SK-N-SH (cell line): ENCODE measurements around the gene SFN. TPM values are rescaled to one million over a fixed set of nuclear protein-coding genes. Genes with fewer than 3 reads are reported as not detected.

ENCODE experiments used
- CTCF ChIA-PET: fragments of 300-600, 350-600 bp; formaldehyde crosslinking; extraction: SDS; loops from one replicate; lab custom pipeline; 2021; lab: Yijun Ruan, JAX
- POLR2A ChIA-PET: fragments of 350-600 bp; sonication (Branson Sonifier 250); formaldehyde crosslinking; extraction: SDS; loops from one replicate; lab custom pipeline; 2020; ENCODE audit warnings: antibody characterized with exemption, inconsistent platforms; lab: Yijun Ruan, JAX
- DNase-seq: peaks from one replicate; pipeline ENCODE4 v3.0.0; 2012
- H2AFZ ChIP-seq: fragments of 200-600 bp; sonication (generic); 2 replicates; pipeline ENCODE4 v1.8.1; 2016; ENCODE audit warnings: antibody characterized with exemption, mild to moderate bottlenecking, low read depth
- H3F3A ChIP-seq: fragments of 200-600 bp; sonication (generic); replicated peaks from 2 replicates; pipeline ENCODE3; 2016; ENCODE audit warnings: antibody characterized with exemption, mild to moderate bottlenecking; ENCODE audit not compliant: insufficient read depth
- H3K27ac ChIP-seq, 2 experiments: fragments of 200-500 bp in 1 of 2; fragments of 200-600 bp in 1 of 2; sonication (Bioruptor generic) in 1 of 2; sonication (generic), shearing (Covaris generic) in 1 of 2; 2 replicates each; pipeline versions ENCODE4 v1.5.1 to v1.6.1; 2014 to 2016; ENCODE audit warnings: low read depth in 2 of 2, inconsistent platforms in 1 of 2, low read length in 1 of 2, mild to moderate bottlenecking in 1 of 2, mixed read lengths in 1 of 2
- H3K27me3 ChIP-seq: fragments of 200-600 bp; sonication (generic), shearing (Covaris generic); 2 replicates; pipeline ENCODE4 v1.6.1; 2016; ENCODE audit warnings: mixed run types; ENCODE audit not compliant: insufficient read depth
- H3K36me3 ChIP-seq, 2 experiments: fragments of 200-500 bp in 1 of 2; fragments of 200-600 bp in 1 of 2; sonication (Bioruptor generic) in 1 of 2; sonication (generic) in 1 of 2; replicated peaks in 1 of 2; 2 replicates each; pipeline versions ENCODE3 to v1.5.1; 2014 to 2016; ENCODE audit warnings: low read length in 1 of 2, mild to moderate bottlenecking in 1 of 2; ENCODE audit not compliant: insufficient read depth in 2 of 2, control insufficient read depth in 1 of 2
- H3K4me1 ChIP-seq, 2 experiments: fragments of 200-500 bp in 1 of 2; fragments of 200-600 bp in 1 of 2; sonication (Bioruptor generic) in 1 of 2; sonication (generic), shearing (Covaris generic) in 1 of 2; 2 replicates each; pipeline versions ENCODE4 v1.5.1 to v1.6.1; 2014 to 2016; ENCODE audit warnings: low read depth in 1 of 2, low read length in 1 of 2, mixed run types in 1 of 2; ENCODE audit not compliant: insufficient read depth in 2 of 2, control insufficient read depth in 1 of 2
- H3K4me2 ChIP-seq: fragments of 200-600 bp; sonication (generic), shearing (Covaris generic); 2 replicates; pipeline ENCODE4 v1.6.1; 2017; ENCODE audit warnings: mixed run types
- H3K4me3 ChIP-seq, 2 experiments: fragments of 200-500 bp in 1 of 2; fragments of 200-600 bp in 1 of 2; sonication (Bioruptor generic) in 1 of 2; sonication (generic), shearing (Covaris generic) in 1 of 2; 2 replicates each; pipeline versions ENCODE4 v1.5.1 to v1.8.1; 2014 to 2016; ENCODE audit warnings: low read depth in 2 of 2, inconsistent platforms in 1 of 2, low read length in 1 of 2, mild to moderate bottlenecking in 1 of 2, mixed read lengths in 1 of 2, moderate library complexity in 1 of 2
- H3K79me2 ChIP-seq: fragments of 200-600 bp; sonication (generic); 2 replicates; pipeline ENCODE4 v1.8.1; 2017; ENCODE audit warnings: mild to moderate bottlenecking; ENCODE audit not compliant: insufficient read depth
- H3K9ac ChIP-seq: fragments of 200-600 bp; sonication (generic); 2 replicates; pipeline ENCODE4 v1.6.1; 2017; ENCODE audit warnings: mixed run types
- H3K9me2 ChIP-seq: fragments of 200-600 bp; sonication (generic); 2 replicates; pipeline ENCODE4 v1.6.1; 2017; ENCODE audit warnings: mixed run types
- H3K9me3 ChIP-seq: fragments of 200-600 bp; sonication (generic); 2 replicates; pipeline ENCODE4 v1.6.1; 2017; ENCODE audit warnings: mixed run types, mild to moderate bottlenecking, moderate library complexity
- H4K20me1 ChIP-seq: fragments of 200-600 bp; sonication (generic); 2 replicates; pipeline ENCODE4 v1.6.1; 2017; ENCODE audit warnings: mild to moderate bottlenecking, mixed run types; ENCODE audit not compliant: insufficient read depth
- CHD2 ChIP-seq: fragments of 150-350 bp; IDR thresholded peaks from 2 replicates; pipeline ENCODE4 v1.6.1; 2018; ENCODE audit warnings: low read length; ENCODE audit not compliant: partially characterized antibody
- CTCF ChIP-seq: fragments of 200-600 bp; sonication (generic); IDR thresholded peaks from 2 replicates; pipeline ENCODE4 v1.6.1; 2017; ENCODE audit warnings: antibody characterized with exemption, mild to moderate bottlenecking, moderate library complexity
- ELF1 ChIP-seq: IDR thresholded peaks from 2 replicates; pipeline ENCODE4 v1.4.0; 2012
- EZH2phosphoT487 ChIP-seq: fragments of 200-600 bp; sonication (generic); IDR thresholded peaks from 2 replicates; pipeline ENCODE4 v1.6.1; 2017; ENCODE audit warnings: low read depth, mixed run types, mild to moderate bottlenecking, antibody characterized with exemption, moderate library complexity, borderline replicate concordance
- FOSL2 ChIP-seq: IDR thresholded peaks from 2 replicates; pipeline ENCODE4 v1.4.0; 2012; ENCODE audit warnings: low read depth, mild to moderate bottlenecking, moderate library complexity, borderline replicate concordance
- FOXM1 ChIP-seq: IDR thresholded peaks from 2 replicates; pipeline ENCODE4 v1.4.0; 2012; ENCODE audit warnings: low read depth, mild to moderate bottlenecking
- GATA2 ChIP-seq: sonication (generic); formaldehyde crosslinking; IDR thresholded peaks from 2 replicates; pipeline ENCODE4 v1.5.0; 2020; ENCODE audit warnings: mild to moderate bottlenecking, missing genetic modification reagents
- IRF3 ChIP-seq: fragments of 150-350 bp; IDR thresholded peaks from 2 replicates; pipeline ENCODE4 v1.6.1; 2016; ENCODE audit warnings: mild to moderate bottlenecking, low read depth, low read length
- MAX ChIP-seq: IDR thresholded peaks from 2 replicates; pipeline ENCODE4 v1.4.0; 2012; ENCODE audit warnings: low read depth
- MEF2A ChIP-seq: IDR thresholded peaks from 2 replicates; pipeline ENCODE4 v1.4.0; 2012; ENCODE audit warnings: low read depth, borderline replicate concordance
- MXI1 ChIP-seq: IDR thresholded peaks from 2 replicates; pipeline ENCODE4 v1.6.1; 2012; ENCODE audit warnings: mild to moderate bottlenecking, low read depth, low read length, improper control_type of control experiment
- NFIC ChIP-seq: IDR thresholded peaks from 2 replicates; pipeline ENCODE4 v1.4.0; 2012; ENCODE audit warnings: borderline replicate concordance
- PBX3 ChIP-seq: IDR thresholded peaks from 2 replicates; pipeline ENCODE4; 2012
- POLR2AphosphoS5 ChIP-seq: IDR thresholded peaks from 2 replicates; pipeline ENCODE4 v1.6.1; 2012; ENCODE audit warnings: low read depth, low read length
- RAD21 ChIP-seq: IDR thresholded peaks from 2 replicates; pipeline ENCODE4 v1.6.1; 2012; ENCODE audit warnings: mild to moderate bottlenecking, low read length
- RFX5 ChIP-seq: IDR thresholded peaks from 2 replicates; pipeline ENCODE4 v1.6.1; 2012; ENCODE audit warnings: mild to moderate bottlenecking, improper control_type of control experiment, low read length
- RXRA ChIP-seq: IDR thresholded peaks from 2 replicates; pipeline ENCODE4 v1.4.0; 2012; ENCODE audit warnings: low read depth, mild to moderate bottlenecking, borderline replicate concordance
- SIN3A ChIP-seq: IDR thresholded peaks from 2 replicates; pipeline ENCODE4 v1.6.1; 2012; ENCODE audit warnings: low read depth, mild to moderate bottlenecking, low read length, moderate library complexity, borderline replicate concordance
- SMC3 ChIP-seq: IDR thresholded peaks from 2 replicates; pipeline ENCODE4 v1.6.1; 2012; ENCODE audit warnings: low read depth, low read length, improper control_type of control experiment
- TAF1 ChIP-seq: IDR thresholded peaks from 2 replicates; pipeline ENCODE4 v1.6.1; 2012; ENCODE audit warnings: low read depth, mild to moderate bottlenecking, low read length, moderate library complexity, borderline replicate concordance
- TCF12 ChIP-seq: IDR thresholded peaks from 2 replicates; pipeline ENCODE4 v1.4.0; 2012
- WGBS: methylation state at CpG from one replicate; pipeline ENCODE4 v1.1.6; 2017; ENCODE audit warnings: low lambda C conversion rate; 5-methylcytosine and 5-hydroxymethylcytosine counted together
- polyA plus RNA-seq, 3 experiments: library from polyadenylated mRNA; depleted of rRNA; stranded (reverse); fragments of >200 nt; gene quantifications; 2 replicates each; pipeline ENCODE4 v1.2.3, GENCODE V29; 2012

The SFN gene
- polyA plus RNA-seq, 1 of the 3 experiments (the other 2 are of a cell fraction): 0.18 TPM

- Histone ChIP-seq H3K9ac (no peak overlapping the region), H3K9me2 (no peaks in the 10 kb centered on the region), H2AFZ (no peak overlapping the region), H3K9me3 (no peaks in the 10 kb centered on the region), H3K4me1 (peaks cover 6 to 7% of the 10 kb centered on the region in 2 experiments; a peak in 2 of 4 replicates), H3K79me2 (no peaks in the 10 kb centered on the region), H3F3A (peaks cover 16% of the 10 kb centered on the region), H3K27me3 (no peaks in the 10 kb centered on the region), H3K4me3 (no peak overlapping the region), H3K27ac (no peak overlapping the region), H3K36me3 (no peaks in the 10 kb centered on the region), H3K4me2 (peak overlapping the region; percentile 98; the same call in 1 of the 2 replicates), H4K20me1 (no peaks in the 10 kb centered on the region)
- POLR2A ChIA-PET: no interaction called here
- no peak for DNase-seq
- CTCF ChIA-PET: interaction anchor here (0.6 to 1.2 kb wide), 4 partner anchors 14 to 276 kb away, joined by 3 to 4 read pairs (median 4); no protein-coding TSS in a partner anchor
- WGBS: 95% methylated on average over 10 of the region's 20 CpGs
- TF ChIP-seq TAF1 (no peak), TCF12 (no peak), SIN3A (no peak), FOXM1 (no peak), RAD21 (no peak), ELF1 (no peak), IRF3 (no peak), CHD2 (no peak), FOSL2 (no peak), SMC3 (no peak)
These were observed 732 bp downstream of the SFN start for GRCh38 chr1:26863685-26864077.

- peak; percentile 97 for DNase-seq
- CTCF ChIA-PET: interaction anchor here (0.8 to 1.7 kb wide), 7 partner anchors 9 to 77 kb away, joined by 3 to 9 read pairs (median 4); partner anchors contain the start of genes GPATCH3 and PIGV
- Histone ChIP-seq H3K9me2 (no peaks in the 10 kb centered on the region), H3K27me3 (no peaks in the 10 kb centered on the region), H3K9me3 (no peaks in the 10 kb centered on the region), H3K79me2 (no peaks in the 10 kb centered on the region), H3K4me3 (peak overlapping the region; percentile 56 to 90), H3K36me3 (no peaks in the 10 kb centered on the region), H3K4me2 (peak overlapping the region; percentile 98), H3K27ac (peak overlapping the region; percentile 84 to 94), H2AFZ (peak overlapping the region; percentile 97), H3F3A (peaks cover 17% of the 10 kb centered on the region), H4K20me1 (no peaks in the 10 kb centered on the region), H3K9ac (peak overlapping the region; percentile 83), H3K4me1 (peaks cover 6 to 7% of the 10 kb centered on the region in 2 experiments; a peak in 2 of 4 replicates)
- WGBS: 1% methylated on average over 47 of the region's 75 CpGs
- POLR2A ChIA-PET: interaction anchor here (0.8 to 1.4 kb wide), 7 partner anchors 10 to 77 kb away, joined by 3 to 7 read pairs (median 4); partner anchors contain the start of genes GPATCH3, GPN2 and PIGV
- TF ChIP-seq MXI1 (peak; percentile 83), RFX5 (peak; percentile 59; the same call in 1 of the 2 replicates), MEF2A (no peak), POLR2AphosphoS5 (peak; percentile 89), EZH2phosphoT487 (no peak), RXRA (no peak), IRF3 (peak; percentile 73), NFIC (no peak), CTCF (no peak; the same call in 1 of the 2 replicates), GATA2 (CRISPR knock-in tag) (no peak), SIN3A (peak; percentile 60; the same call in 1 of the 2 replicates), RAD21 (no peak), MAX (peak; percentile 63; the same call in 1 of the 2 replicates), PBX3 (peak; percentile 93)
These were observed 1.9 kb downstream of the SFN start for GRCh38 chr1:26864610-26865480.
